22Rv1 (cell line): ENCODE data around the gene MSI2.

Experiments used
- ZFX ChIP-seq: fragments of 450-650 bp; IDR thresholded peaks from 2 replicates; pipeline ENCODE4 v1.6.1; 2017; ENCODE audit warnings: antibody characterized with exemption, borderline replicate concordance
- TF ChIP-seq, protein P1 (sequence below): fragments of 450-650 bp; IDR thresholded peaks from 2 replicates; pipeline ENCODE4 v1.5.1; 2017; ENCODE audit warnings: mild to moderate bottlenecking

- TF ChIP-seq, protein P1, sequence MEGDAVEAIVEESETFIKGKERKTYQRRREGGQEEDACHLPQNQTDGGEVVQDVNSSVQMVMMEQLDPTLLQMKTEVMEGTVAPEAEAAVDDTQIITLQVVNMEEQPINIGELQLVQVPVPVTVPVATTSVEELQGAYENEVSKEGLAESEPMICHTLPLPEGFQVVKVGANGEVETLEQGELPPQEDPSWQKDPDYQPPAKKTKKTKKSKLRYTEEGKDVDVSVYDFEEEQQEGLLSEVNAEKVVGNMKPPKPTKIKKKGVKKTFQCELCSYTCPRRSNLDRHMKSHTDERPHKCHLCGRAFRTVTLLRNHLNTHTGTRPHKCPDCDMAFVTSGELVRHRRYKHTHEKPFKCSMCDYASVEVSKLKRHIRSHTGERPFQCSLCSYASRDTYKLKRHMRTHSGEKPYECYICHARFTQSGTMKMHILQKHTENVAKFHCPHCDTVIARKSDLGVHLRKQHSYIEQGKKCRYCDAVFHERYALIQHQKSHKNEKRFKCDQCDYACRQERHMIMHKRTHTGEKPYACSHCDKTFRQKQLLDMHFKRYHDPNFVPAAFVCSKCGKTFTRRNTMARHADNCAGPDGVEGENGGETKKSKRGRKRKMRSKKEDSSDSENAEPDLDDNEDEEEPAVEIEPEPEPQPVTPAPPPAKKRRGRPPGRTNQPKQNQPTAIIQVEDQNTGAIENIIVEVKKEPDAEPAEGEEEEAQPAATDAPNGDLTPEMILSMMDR, result no peak
- no peak for TF ChIP-seq ZFX
Observed at GRCh38 chr17:57540596-57540995, 284.3 kb downstream of the MSI2 start.
